IPS-20b (cell line): ENCODE data around the gene TCF7L2.

ENCODE experiments used
- H3K27ac ChIP-seq: one replicate; pipeline ENCODE4 v1.5.1; 2013; ENCODE audit warnings: low read length
- H3K27me3 ChIP-seq: 2 replicates; pipeline ENCODE4 v1.6.1; 2013; ENCODE audit warnings: mild to moderate bottlenecking, low read length, inconsistent platforms; ENCODE audit not compliant: insufficient read depth
- H3K36me3 ChIP-seq: 2 replicates; pipeline ENCODE4 v1.6.1; 2013; ENCODE audit warnings: low read depth, mild to moderate bottlenecking, inconsistent platforms, low read length, moderate library complexity; ENCODE audit not compliant: insufficient read depth
- H3K4me1 ChIP-seq: 2 replicates; pipeline ENCODE4 v1.6.1; 2013; ENCODE audit warnings: mild to moderate bottlenecking, control low read depth, inconsistent platforms, low read length, moderate library complexity; ENCODE audit not compliant: insufficient read depth
- H3K4me3 ChIP-seq: 2 replicates; pipeline ENCODE4 v1.5.1; 2013; ENCODE audit warnings: mild to moderate bottlenecking, low read length, inconsistent platforms
- H3K9ac ChIP-seq: 2 replicates; pipeline ENCODE4 v1.6.1; 2013; ENCODE audit warnings: low read depth, mild to moderate bottlenecking, inconsistent platforms, low read length, moderate library complexity
- H3K9me3 ChIP-seq: 2 replicates; pipeline ENCODE4 v1.6.1; 2013; ENCODE audit warnings: mild to moderate bottlenecking, low read depth, low read length, inconsistent platforms; ENCODE audit not compliant: insufficient read depth

TCF7L2 gene

GRCh38 chr10:113018034-113018433 lies 68.0 kb downstream of the TCF7L2 start:
- Histone ChIP-seq H3K27me3 (no peaks in the 10 kb centered on the region), H3K4me1 (peaks cover 19% of the 10 kb centered on the region), H3K36me3 (peaks cover 11% of the 10 kb centered on the region), H3K9me3 (no peaks in the 10 kb centered on the region), H3K27ac (no peak overlapping the region), H3K4me3 (no peak overlapping the region), H3K9ac (no peak overlapping the region)

- H3K4me1 ChIP-seq = peaks cover 19% of the 10 kb centered on the region
- peaks cover 11% of the 10 kb centered on the region for H3K36me3 ChIP-seq
- H3K27me3 ChIP-seq = no peaks in the 10 kb centered on the region
- H3K27ac ChIP-seq = no peak overlapping the region
- H3K9ac ChIP-seq = no peak overlapping the region
- H3K9me3 ChIP-seq = no peaks in the 10 kb centered on the region
- no peak overlapping the region for H3K4me3 ChIP-seq
Measured at GRCh38 chr10:113019096-113019495, 69.0 kb downstream of the TCF7L2 start.

GRCh38 chr10:113019692-113020474 lies 69.8 kb downstream of the TCF7L2 start:
- no peaks in the 10 kb centered on the region for H3K9me3 ChIP-seq
- H3K36me3 ChIP-seq = peaks cover 11% of the 10 kb centered on the region
- H3K27ac ChIP-seq = no peak overlapping the region
- peaks cover 19% of the 10 kb centered on the region for H3K4me1 ChIP-seq
- H3K9ac ChIP-seq = no peak overlapping the region
- H3K4me3 ChIP-seq = no peak overlapping the region
- no peaks in the 10 kb centered on the region for H3K27me3 ChIP-seq

GRCh38 chr10:113020475-113020753 lies 70.4 kb downstream of the TCF7L2 start:
- no peaks in the 10 kb centered on the region for H3K9me3 ChIP-seq
- H3K27me3 ChIP-seq = no peaks in the 10 kb centered on the region
- H3K4me1 ChIP-seq = peaks cover 19% of the 10 kb centered on the region
- H3K4me3 ChIP-seq = no peak overlapping the region
- no peak overlapping the region for H3K27ac ChIP-seq
- H3K9ac ChIP-seq = no peak overlapping the region
- peaks cover 11% of the 10 kb centered on the region for H3K36me3 ChIP-seq

- no peak overlapping the region for H3K4me3 ChIP-seq
- peaks cover 19% of the 10 kb centered on the region for H3K4me1 ChIP-seq
- no peaks in the 10 kb centered on the region for H3K27me3 ChIP-seq
- peaks cover 11% of the 10 kb centered on the region for H3K36me3 ChIP-seq
- H3K9me3 ChIP-seq = no peaks in the 10 kb centered on the region
- H3K27ac ChIP-seq = no peak overlapping the region
- no peak overlapping the region for H3K9ac ChIP-seq
Measured at GRCh38 chr10:113020838-113021237, 70.8 kb downstream of the TCF7L2 start.

- Histone ChIP-seq H3K27ac (no peak overlapping the region), H3K27me3 (no peaks in the 10 kb centered on the region), H3K4me1 (peaks cover 21% of the 10 kb centered on the region), H3K4me3 (no peak overlapping the region), H3K36me3 (peaks cover 11% of the 10 kb centered on the region), H3K9me3 (no peaks in the 10 kb centered on the region), H3K9ac (no peak overlapping the region)
Measured at GRCh38 chr10:113021268-113022040, 71.4 kb downstream of the TCF7L2 start.

GRCh38 chr10:113022265-113022664 lies 72.2 kb downstream of the TCF7L2 start:
- Histone ChIP-seq H3K4me3 (no peak overlapping the region), H3K27ac (no peak overlapping the region), H3K9me3 (no peaks in the 10 kb centered on the region), H3K9ac (no peak overlapping the region), H3K4me1 (peaks cover 28% of the 10 kb centered on the region), H3K27me3 (no peaks in the 10 kb centered on the region), H3K36me3 (peaks cover 11% of the 10 kb centered on the region)

GRCh38 chr10:113023017-113023416 lies 73.0 kb downstream of the TCF7L2 start:
- H3K4me1 ChIP-seq = peaks cover 36% of the 10 kb centered on the region
- H3K9me3 ChIP-seq = no peaks in the 10 kb centered on the region
- H3K9ac ChIP-seq = no peak overlapping the region
- H3K27ac ChIP-seq = no peak overlapping the region
- no peaks in the 10 kb centered on the region for H3K27me3 ChIP-seq
- peaks cover 11% of the 10 kb centered on the region for H3K36me3 ChIP-seq
- no peak overlapping the region for H3K4me3 ChIP-seq

GRCh38 chr10:113024930-113025329 lies 74.9 kb downstream of the TCF7L2 start:
- H3K27me3 ChIP-seq = no peaks in the 10 kb centered on the region
- H3K4me1 ChIP-seq = peaks cover 32% of the 10 kb centered on the region
- no peak overlapping the region for H3K27ac ChIP-seq
- no peak overlapping the region for H3K9ac ChIP-seq
- H3K4me3 ChIP-seq = no peak overlapping the region
- H3K9me3 ChIP-seq = no peaks in the 10 kb centered on the region
- H3K36me3 ChIP-seq = peaks cover 13% of the 10 kb centered on the region

GRCh38 chr10:113025487-113025886 lies 75.4 kb downstream of the TCF7L2 start:
- H3K4me3 ChIP-seq = no peak overlapping the region
- H3K9ac ChIP-seq = no peak overlapping the region
- no peak overlapping the region for H3K27ac ChIP-seq
- H3K4me1 ChIP-seq = peaks cover 29% of the 10 kb centered on the region
- peaks cover 15% of the 10 kb centered on the region for H3K36me3 ChIP-seq
- no peaks in the 10 kb centered on the region for H3K9me3 ChIP-seq
- H3K27me3 ChIP-seq = no peaks in the 10 kb centered on the region

- Histone ChIP-seq H3K27me3 (no peaks in the 10 kb centered on the region), H3K36me3 (peaks cover 5% of the 10 kb centered on the region), H3K27ac (no peak overlapping the region), H3K4me1 (peaks cover 28% of the 10 kb centered on the region), H3K9me3 (no peaks in the 10 kb centered on the region), H3K4me3 (no peak overlapping the region), H3K9ac (no peak overlapping the region)
Measured at GRCh38 chr10:113026679-113027078, 76.6 kb downstream of the TCF7L2 start.

GRCh38 chr10:113027230-113027573 lies 77.2 kb downstream of the TCF7L2 start:
- H3K4me1 ChIP-seq = peaks cover 31% of the 10 kb centered on the region
- no peak overlapping the region for H3K27ac ChIP-seq
- H3K4me3 ChIP-seq = peak overlapping the region; percentile 2; the same call in 1 of the 2 replicates
- peaks cover 4% of the 10 kb centered on the region; the same call in 1 of the 2 replicates for H3K36me3 ChIP-seq
- no peaks in the 10 kb centered on the region for H3K27me3 ChIP-seq
- H3K9ac ChIP-seq = no peak overlapping the region
- no peaks in the 10 kb centered on the region for H3K9me3 ChIP-seq
